IMR-90 (cell line): ENCODE measurements around the gene FAM98C.

ENCODE experiments used
- RAD21 ChIP-seq: IDR thresholded peaks from 2 replicates; pipeline ENCODE4 v1.6.1; 2012; ENCODE audit warnings: low read length, improper control_type of control experiment
- TF ChIP-seq, protein P1 (sequence below): fragments of 150-350 bp; IDR thresholded peaks from 2 replicates; pipeline ENCODE4 v1.6.1; 2017; ENCODE audit warnings: mild to moderate bottlenecking, antibody characterized with exemption, low read length, low read depth
- TF ChIP-seq, protein P2 (sequence below): conservative IDR thresholded peaks from 2 replicates; pipeline ENCODE4 v1.5.1; 2012; ENCODE audit warnings: mild to moderate bottlenecking, low read depth, low read length, improper control_type of control experiment

GRCh38 chr19:38425222-38425809 is 22.4 kb downstream of the FAM98C start:
- TF ChIP-seq, protein P1, sequence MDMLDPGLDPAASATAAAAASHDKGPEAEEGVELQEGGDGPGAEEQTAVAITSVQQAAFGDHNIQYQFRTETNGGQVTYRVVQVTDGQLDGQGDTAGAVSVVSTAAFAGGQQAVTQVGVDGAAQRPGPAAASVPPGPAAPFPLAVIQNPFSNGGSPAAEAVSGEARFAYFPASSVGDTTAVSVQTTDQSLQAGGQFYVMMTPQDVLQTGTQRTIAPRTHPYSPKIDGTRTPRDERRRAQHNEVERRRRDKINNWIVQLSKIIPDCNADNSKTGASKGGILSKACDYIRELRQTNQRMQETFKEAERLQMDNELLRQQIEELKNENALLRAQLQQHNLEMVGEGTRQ: no peak
- TF ChIP-seq RAD21: no peak
- TF ChIP-seq, protein P2, sequence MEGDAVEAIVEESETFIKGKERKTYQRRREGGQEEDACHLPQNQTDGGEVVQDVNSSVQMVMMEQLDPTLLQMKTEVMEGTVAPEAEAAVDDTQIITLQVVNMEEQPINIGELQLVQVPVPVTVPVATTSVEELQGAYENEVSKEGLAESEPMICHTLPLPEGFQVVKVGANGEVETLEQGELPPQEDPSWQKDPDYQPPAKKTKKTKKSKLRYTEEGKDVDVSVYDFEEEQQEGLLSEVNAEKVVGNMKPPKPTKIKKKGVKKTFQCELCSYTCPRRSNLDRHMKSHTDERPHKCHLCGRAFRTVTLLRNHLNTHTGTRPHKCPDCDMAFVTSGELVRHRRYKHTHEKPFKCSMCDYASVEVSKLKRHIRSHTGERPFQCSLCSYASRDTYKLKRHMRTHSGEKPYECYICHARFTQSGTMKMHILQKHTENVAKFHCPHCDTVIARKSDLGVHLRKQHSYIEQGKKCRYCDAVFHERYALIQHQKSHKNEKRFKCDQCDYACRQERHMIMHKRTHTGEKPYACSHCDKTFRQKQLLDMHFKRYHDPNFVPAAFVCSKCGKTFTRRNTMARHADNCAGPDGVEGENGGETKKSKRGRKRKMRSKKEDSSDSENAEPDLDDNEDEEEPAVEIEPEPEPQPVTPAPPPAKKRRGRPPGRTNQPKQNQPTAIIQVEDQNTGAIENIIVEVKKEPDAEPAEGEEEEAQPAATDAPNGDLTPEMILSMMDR: no peak
